DND-41 (cell line): Measurements from ENCODE around the gene FAM228B.

ENCODE experiments used
- ATAC-seq: fragments of 200-7000 bp; cut with Tn5 transposase; 3 replicates; pipeline ENCODE4 v1.9.1; 2021; ENCODE audit warnings: low read depth; ENCODE audit not compliant: insufficient read depth
- DNase-seq: peaks from one replicate; pipeline ENCODE4 v3.0.0-alpha.2; 2020
- H2AFZ ChIP-seq: 2 replicates; pipeline ENCODE4 v1.6.0; 2012; ENCODE audit warnings: low read depth, low read length
- H3K27ac ChIP-seq: 2 replicates; pipeline ENCODE4 v1.5.1; 2012; ENCODE audit warnings: low read length, inconsistent platforms
- H3K27me3 ChIP-seq: fragments of 200-600 bp; sonication (generic); 2 replicates; pipeline ENCODE4 v1.6.0; 2012; ENCODE audit warnings: low read length, mild to moderate bottlenecking, inconsistent platforms; ENCODE audit not compliant: insufficient read depth, poor library complexity
- H3K36me3 ChIP-seq: 2 replicates; pipeline ENCODE4 v1.5.1; 2012; ENCODE audit warnings: low read length, inconsistent platforms; ENCODE audit not compliant: insufficient read depth
- H3K4me1 ChIP-seq: 2 replicates; pipeline ENCODE4 v1.5.1; 2012; ENCODE audit warnings: mild to moderate bottlenecking, low read length; ENCODE audit not compliant: insufficient read depth
- H3K4me2 ChIP-seq: 2 replicates; pipeline ENCODE4 v1.6.0; 2012; ENCODE audit warnings: mild to moderate bottlenecking, moderate library complexity, low read length, inconsistent platforms; ENCODE audit not compliant: insufficient read depth
- H3K4me3 ChIP-seq, 2 experiments: fragments of 200-600 bp in 1 of 2; shearing (Covaris generic) in 1 of 2; 2 replicates each; pipeline ENCODE4 v1.5.1; 2012 to 2016; ENCODE audit warnings: inconsistent platforms in 2 of 2, low read length in 2 of 2, mild to moderate bottlenecking in 2 of 2, low read depth in 1 of 2, moderate library complexity in 1 of 2
- H3K79me2 ChIP-seq: 2 replicates; pipeline ENCODE4 v1.6.0; 2012; ENCODE audit warnings: low read length, inconsistent platforms; ENCODE audit not compliant: insufficient read depth
- H3K9ac ChIP-seq: 2 replicates; pipeline ENCODE4 v1.6.0; 2012; ENCODE audit warnings: low read depth, mild to moderate bottlenecking, inconsistent platforms, low read length, moderate library complexity
- H3K9me3 ChIP-seq: 2 replicates; pipeline ENCODE4 v1.5.1; 2012; ENCODE audit warnings: low read length, moderate library complexity, mild to moderate bottlenecking, inconsistent platforms; ENCODE audit not compliant: insufficient read depth, severe bottlenecking
- H4K20me1 ChIP-seq: 2 replicates; pipeline ENCODE4 v1.6.0; 2012; ENCODE audit warnings: low read length; ENCODE audit not compliant: insufficient read depth
- CTCF ChIP-seq: IDR thresholded peaks from 2 replicates; pipeline ENCODE4 v1.5.1; 2012; ENCODE audit warnings: borderline replicate concordance, low read length, moderate library complexity, mild to moderate bottlenecking; ENCODE audit not compliant: poor library complexity, severe bottlenecking; ENCODE audit errors: extremely low read depth
- EZH2 ChIP-seq: IDR thresholded peaks from 3 replicates; pipeline ENCODE4 v1.6.1; 2012; ENCODE audit warnings: borderline replicate concordance, low read depth, mild to moderate bottlenecking, moderate library complexity, low read length, inconsistent platforms; ENCODE audit not compliant: severe bottlenecking

The FAM228B gene

GRCh38 chr2:24158131-24158530, 34.9 kb downstream of the FAM228B start:
- Histone ChIP-seq H3K4me2 (no peak overlapping the region), H2AFZ (no peak overlapping the region), H3K36me3 (no peaks in the 10 kb centered on the region), H3K4me3 (no peak overlapping the region), H3K79me2 (no peaks in the 10 kb centered on the region), H3K4me1 (no peaks in the 10 kb centered on the region), H3K9me3 (no peaks in the 10 kb centered on the region), H3K27me3 (no peaks in the 10 kb centered on the region), H3K9ac (no peak overlapping the region), H3K27ac (no peak overlapping the region), H4K20me1 (no peaks in the 10 kb centered on the region)
- DNase-seq (no peak), ATAC-seq (no peak)
- no peak for TF ChIP-seq EZH2
- no peak for TF ChIP-seq CTCF

- H3K27ac ChIP-seq, result no peak overlapping the region
- TF ChIP-seq CTCF, result no peak
- TF ChIP-seq EZH2, result no peak
- H3K4me1 ChIP-seq, result no peaks in the 10 kb centered on the region
- no peak overlapping the region for H2AFZ ChIP-seq
- H3K9ac ChIP-seq, result no peak overlapping the region
- H3K9me3 ChIP-seq, result no peaks in the 10 kb centered on the region
- no peak overlapping the region for H3K4me3 ChIP-seq
- H3K36me3 ChIP-seq, result no peaks in the 10 kb centered on the region
- H3K4me2 ChIP-seq, result no peak overlapping the region
- H3K27me3 ChIP-seq, result no peaks in the 10 kb centered on the region
- H3K79me2 ChIP-seq, result no peaks in the 10 kb centered on the region
- DNase-seq (no peak), ATAC-seq (no peak)
- no peaks in the 10 kb centered on the region for H4K20me1 ChIP-seq
Measured at GRCh38 chr2:24159708-24160107, 36.4 kb downstream of the FAM228B start.

GRCh38 chr2:24160761-24161160, 37.5 kb downstream of the FAM228B start:
- H3K4me2 ChIP-seq, result no peak overlapping the region
- no peak overlapping the region for H3K9ac ChIP-seq
- H4K20me1 ChIP-seq, result no peaks in the 10 kb centered on the region
- ATAC-seq (no peak), DNase-seq (no peak)
- no peaks in the 10 kb centered on the region for H3K36me3 ChIP-seq
- H3K79me2 ChIP-seq, result no peaks in the 10 kb centered on the region
- no peak overlapping the region for H3K4me3 ChIP-seq
- no peak overlapping the region for H3K27ac ChIP-seq
- no peaks in the 10 kb centered on the region for H3K9me3 ChIP-seq
- no peak for TF ChIP-seq EZH2
- no peak overlapping the region for H2AFZ ChIP-seq
- no peaks in the 10 kb centered on the region for H3K27me3 ChIP-seq
- no peaks in the 10 kb centered on the region for H3K4me1 ChIP-seq

GRCh38 chr2:24162494-24162893, 39.2 kb downstream of the FAM228B start:
- H3K9ac ChIP-seq, result no peak overlapping the region
- H3K36me3 ChIP-seq, result no peaks in the 10 kb centered on the region
- H3K4me3 ChIP-seq, result no peak overlapping the region
- no peaks in the 10 kb centered on the region for H3K79me2 ChIP-seq
- no peak overlapping the region for H3K4me2 ChIP-seq
- no peak for TF ChIP-seq CTCF
- TF ChIP-seq EZH2, result no peak
- H3K9me3 ChIP-seq, result no peaks in the 10 kb centered on the region
- H3K27ac ChIP-seq, result no peak overlapping the region
- ATAC-seq, result no peak
- no peaks in the 10 kb centered on the region for H3K4me1 ChIP-seq
- DNase-seq, result no peak
- H2AFZ ChIP-seq, result no peak overlapping the region
- H3K27me3 ChIP-seq, result no peaks in the 10 kb centered on the region
- no peaks in the 10 kb centered on the region for H4K20me1 ChIP-seq
